Measurements from ENCODE around the gene ITSN1.

- TF ChIP-seq CTCF (IDR thresholded peaks at IDR 0.05) (no peak), POLR2A (IDR thresholded peaks at IDR 0.05) (no peak)
Observed at GRCh38 chr21:33661146-33661545, 18.8 kb downstream of the ITSN1 start.
